HG03039 (cell line): ENCODE data around the gene EXOC4.
"Not testable (repeated sequence)": the region's sequence is repeated elsewhere in the genome, so short reads cannot be mapped to it uniquely, and the experiment has no call there.

Experiments
- ATAC-seq: cut with Tn5 transposase; IDR thresholded peaks from one replicate; pipeline ENCODE4 v1.9.1; 2021; ENCODE audit warnings: mild to moderate bottlenecking, moderate library complexity; ENCODE audit not compliant: unreplicated experiment

Gene EXOC4

DNA sequence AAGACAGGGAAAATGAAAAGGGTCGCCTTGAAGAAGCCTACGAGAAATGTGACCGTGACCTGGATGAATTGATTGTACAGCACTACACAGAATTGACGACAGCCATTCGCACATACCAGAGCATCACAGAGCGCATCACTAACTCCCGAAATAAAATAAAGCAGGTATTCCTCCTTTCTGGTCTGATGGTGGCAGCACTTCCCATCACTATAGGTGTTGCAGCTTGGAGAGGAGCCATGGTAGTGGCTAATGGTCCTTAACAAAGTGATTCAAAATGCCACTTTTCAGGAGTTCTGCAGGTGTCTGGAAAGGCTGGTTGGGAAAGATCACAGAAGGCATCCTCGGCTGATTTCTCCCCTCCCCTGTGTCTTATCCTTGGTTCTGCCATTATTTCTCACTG is 22.1 kb downstream of the EXOC4 start:
- no peak for ATAC-seq

DNA sequence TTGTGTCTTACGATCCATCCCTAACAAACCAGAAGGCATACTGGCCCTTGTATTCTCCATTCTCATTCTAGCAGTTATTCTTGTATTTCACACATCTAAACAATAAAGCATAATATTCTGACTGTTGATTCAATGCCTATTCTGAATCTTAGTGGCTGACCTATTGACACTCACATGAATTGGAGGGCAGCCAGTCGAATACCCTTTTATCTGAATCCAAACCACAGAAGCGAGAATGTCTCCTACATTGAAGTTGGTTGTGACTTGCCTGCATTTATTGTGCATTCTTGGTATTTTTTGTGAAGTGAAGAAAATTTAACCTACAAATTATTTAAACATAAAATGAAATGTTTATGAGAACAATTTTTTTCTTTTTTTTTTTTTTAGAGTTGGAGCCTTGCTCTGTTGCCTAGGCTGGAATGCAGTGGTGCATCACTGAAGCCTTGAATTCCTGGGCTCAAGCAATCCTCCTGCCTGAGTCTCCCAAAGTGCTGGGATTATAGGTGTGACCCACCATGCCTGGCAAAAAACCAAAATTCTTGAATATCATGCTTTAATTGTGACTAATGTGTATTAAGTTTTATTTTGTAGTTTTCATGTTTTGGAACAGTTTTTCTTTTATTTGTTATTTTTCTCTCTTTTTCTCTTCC is 22.7 kb downstream of the EXOC4 start:
- no peak for ATAC-seq

- not testable (repeated sequence) for ATAC-seq
Measured at GRCh38 chr7:133278975-133279374, 26.1 kb downstream of the EXOC4 start.

DNA sequence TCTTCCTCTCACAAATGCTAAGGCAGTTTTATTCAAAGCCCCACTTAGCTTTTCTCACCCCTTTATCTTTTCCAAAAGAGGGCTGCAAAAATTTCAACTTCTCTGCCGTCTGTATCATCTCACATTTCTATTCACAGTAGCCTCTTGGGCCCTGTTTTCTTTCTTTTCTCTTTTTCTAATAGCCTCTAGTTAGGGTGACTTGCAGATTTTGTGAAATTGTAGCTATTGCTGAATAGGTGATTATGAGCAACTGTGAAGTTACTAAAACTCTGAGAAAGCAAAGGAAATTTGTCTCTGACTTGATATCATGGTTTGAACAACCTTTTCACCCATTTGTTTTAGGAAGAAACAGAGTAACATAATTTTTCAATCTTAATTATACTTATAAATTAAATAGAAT is 29.2 kb downstream of the EXOC4 start:
- ATAC-seq = no peak

DNA sequence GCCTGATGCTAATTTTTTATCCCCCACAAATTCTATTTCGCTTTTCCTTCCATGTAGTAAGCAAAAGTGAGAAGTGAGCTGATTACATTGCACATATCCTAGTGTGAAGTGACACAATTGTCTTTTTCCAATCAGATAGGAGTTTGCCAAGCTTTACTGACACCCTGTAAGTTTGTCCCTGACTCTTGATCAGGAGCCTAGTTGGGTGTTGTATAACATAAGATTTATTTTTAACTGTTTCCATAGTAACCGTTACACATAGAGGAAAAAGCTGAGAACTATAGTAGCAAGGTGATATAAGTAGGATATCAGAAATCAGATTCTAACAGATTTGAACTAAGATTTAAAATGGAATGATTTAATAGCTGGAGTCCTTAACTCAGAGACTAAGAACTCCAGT is 31.2 kb downstream of the EXOC4 start:
- no peak for ATAC-seq

DNA sequence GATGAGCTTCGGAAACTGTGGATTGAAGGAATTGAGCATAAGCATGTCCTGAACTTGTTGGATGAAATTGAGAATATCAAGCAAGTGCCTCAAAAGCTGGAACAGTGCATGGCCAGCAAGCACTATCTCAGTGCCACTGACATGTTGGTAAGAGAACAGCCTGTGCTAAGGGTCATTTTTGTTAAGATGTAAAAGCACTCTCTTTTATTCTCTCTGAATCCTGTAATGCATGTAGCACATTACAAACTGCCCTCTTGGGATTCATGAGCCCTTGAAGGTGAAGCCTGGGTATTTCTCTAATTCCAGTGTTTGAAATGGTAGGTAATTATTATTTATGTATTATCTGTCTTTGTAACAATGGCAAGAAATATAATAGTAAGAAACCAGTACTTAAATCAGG is 36.1 kb downstream of the EXOC4 start:
- no peak for ATAC-seq

DNA sequence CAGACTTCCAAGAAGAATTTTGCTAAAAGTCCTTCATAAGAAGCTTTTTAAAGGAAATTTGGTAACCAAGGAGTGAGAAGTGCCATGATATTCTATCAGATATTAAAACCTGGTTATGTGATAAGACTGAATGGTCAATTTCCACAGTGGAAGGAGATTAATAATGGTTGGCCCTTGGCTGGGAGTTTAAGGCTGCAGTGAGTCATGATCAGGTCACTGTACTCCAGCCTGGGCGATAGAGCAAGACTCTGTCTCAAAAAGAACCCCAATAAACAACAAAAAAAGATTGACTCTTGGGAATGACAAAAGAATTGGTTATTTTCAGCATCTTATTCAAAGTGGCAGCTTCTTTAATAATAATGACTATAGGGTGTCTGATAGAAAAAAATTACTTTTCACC is 37.2 kb downstream of the EXOC4 start:
- no peak for ATAC-seq

- no peak for ATAC-seq
Measured at GRCh38 chr7:133290676-133291333, 37.9 kb downstream of the EXOC4 start.

GRCh38 chr7:133292631-133293030 is 39.8 kb downstream of the EXOC4 start:
- ATAC-seq = no peak

DNA sequence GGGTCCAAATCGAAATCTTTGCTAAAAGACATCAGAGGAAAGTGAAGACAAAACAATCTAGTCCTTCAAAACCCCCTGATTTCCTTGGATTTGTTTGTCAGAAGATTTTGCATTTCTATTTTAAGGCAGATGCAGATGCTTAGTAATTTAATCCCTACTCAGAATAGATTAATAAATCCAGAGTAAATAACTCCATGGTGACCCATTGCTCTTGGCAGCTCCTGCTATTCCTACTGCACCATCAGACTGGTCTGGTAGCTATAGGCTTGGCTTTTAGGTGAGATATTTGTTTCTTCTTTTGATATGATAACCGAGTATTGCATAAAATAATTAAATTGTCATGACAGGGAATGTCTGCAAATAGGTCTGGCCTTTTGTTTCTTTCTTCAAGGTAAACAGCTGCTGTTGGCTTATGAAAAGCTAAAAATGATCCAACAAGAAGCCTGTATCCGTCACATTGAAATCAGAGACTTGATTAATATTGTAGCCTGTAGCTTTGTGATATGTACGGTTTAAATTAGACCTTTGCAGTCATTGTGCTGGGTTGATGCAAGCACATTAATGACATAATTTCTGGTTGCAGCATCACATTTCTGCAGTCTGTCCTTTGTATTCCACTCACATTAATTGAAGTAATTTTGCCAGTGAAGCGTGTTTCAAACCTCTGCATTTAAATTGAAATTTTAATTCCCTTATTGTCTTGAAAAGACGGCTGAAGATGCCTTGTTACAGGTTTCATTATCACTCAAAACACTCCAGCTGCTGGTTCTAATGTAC is 40.7 kb downstream of the EXOC4 start:
- no peak for ATAC-seq

DNA sequence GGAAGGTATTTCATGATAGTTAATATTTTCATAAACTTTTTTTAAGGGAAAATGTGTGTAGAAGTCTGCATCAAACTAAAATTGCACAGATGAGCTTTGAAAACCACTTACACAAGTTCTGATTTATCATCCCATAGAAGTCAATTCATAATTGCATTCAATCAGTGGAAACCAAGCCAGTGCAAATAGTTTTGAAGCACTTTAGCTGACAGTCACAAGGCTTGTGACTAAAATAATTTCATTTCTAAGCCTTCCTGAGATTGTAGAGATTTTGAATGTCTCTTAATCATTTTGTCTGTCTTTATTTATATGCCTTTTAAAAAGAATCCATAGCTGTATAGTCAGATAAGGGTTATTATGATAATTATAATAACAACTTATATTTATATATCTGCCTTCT is 41.4 kb downstream of the EXOC4 start:
- ATAC-seq = no peak

GRCh38 chr7:133295484-133295883 is 42.6 kb downstream of the EXOC4 start:
- no peak for ATAC-seq

DNA sequence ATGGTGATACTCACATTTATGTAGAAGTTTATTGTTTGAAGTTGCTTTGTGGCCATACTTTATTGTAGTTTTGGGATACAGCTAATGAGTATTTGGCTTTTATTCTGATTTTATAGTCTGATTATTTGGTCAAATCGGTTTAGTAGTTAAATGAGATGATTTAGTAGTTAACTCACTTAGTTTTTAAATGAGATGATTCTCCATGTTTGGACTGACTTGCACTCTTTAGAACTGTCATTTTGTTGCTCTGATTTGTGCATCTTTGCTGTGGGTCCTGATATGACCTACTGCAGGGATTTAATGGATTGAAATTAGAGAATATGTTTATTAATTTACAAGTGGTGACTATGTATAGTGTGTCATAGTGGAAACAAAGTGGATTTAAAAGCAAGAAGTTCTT is 44.2 kb downstream of the EXOC4 start:
- ATAC-seq = no peak

- ATAC-seq = no peak
Measured at GRCh38 chr7:133298080-133298479, 45.2 kb downstream of the EXOC4 start.

DNA sequence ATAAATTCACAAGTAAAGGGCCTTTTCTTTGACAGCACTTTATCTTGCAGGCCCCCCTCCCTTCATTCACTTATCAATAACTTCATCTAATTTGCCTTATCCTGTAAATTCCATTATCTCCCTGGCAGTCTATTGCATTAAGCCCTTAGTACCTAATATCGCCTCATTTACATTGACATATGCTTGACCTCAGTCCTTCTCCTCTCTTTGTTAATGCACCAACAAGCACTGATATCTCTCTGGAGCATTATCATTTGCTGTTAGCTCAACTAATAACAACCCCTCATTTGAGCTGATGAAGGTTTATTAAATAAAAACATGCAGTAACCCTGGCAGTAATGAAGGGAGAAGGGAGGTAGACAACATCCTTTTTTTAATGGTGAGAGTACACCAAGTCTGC is 46.8 kb downstream of the EXOC4 start:
- ATAC-seq = no peak

DNA sequence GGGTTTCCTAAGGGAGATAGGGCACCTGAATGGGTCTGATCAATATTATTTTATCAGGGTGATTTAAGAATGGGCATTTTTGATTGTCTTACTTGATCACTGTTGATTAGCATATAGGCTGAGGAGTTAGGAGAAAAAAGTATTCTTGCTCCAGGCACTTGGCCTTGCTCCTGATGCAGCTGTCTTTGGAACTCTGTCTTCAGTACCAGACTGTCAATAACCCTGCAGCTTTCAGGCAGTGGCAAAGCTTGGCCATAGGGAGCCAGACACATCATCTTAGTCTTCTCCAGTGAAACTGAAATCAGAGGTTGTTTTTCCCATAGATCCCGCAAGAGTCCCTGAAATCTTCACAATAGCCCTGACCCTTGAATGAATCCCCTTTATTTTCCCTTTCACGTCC is 47.2 kb downstream of the EXOC4 start:
- no peak for ATAC-seq

DNA sequence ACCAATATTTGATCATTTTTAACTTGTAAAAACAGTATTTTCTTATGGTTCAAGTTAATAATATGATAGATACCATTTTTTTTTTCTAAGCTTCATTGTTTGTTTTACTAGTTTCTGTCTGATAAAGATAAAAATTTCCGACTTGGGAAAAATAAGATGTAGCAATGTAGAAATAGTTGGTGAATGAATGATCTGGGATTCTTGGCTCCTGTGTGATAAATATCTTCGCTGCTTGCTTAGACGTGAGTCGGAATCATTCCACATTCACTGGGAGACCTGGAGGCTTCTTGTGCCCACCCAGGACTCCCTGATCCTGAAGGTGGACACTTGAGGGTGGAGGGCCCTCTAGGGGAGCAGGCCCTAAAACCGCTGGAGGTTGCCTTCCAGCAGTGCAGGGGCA is 47.9 kb downstream of the EXOC4 start:
- no peak for ATAC-seq

DNA sequence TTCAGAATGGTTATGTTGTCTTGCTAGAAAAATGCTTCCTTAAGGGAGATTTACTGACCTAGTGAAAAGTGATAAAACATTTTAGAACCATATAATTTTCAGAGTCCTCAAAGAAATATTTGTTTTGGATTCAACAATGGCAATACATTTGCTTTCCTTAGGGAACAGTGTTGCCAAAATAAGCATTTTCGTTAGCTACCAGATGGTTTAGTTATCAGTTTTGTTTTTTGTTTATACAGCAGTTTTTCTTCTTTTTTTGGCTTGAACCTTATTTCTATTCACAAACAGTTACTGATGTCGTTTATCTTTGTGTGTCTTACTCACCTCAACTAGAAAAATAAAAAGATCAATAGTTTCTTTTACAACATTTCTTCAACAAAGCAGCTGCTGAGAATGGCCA is 48.6 kb downstream of the EXOC4 start:
- no peak for ATAC-seq

DNA sequence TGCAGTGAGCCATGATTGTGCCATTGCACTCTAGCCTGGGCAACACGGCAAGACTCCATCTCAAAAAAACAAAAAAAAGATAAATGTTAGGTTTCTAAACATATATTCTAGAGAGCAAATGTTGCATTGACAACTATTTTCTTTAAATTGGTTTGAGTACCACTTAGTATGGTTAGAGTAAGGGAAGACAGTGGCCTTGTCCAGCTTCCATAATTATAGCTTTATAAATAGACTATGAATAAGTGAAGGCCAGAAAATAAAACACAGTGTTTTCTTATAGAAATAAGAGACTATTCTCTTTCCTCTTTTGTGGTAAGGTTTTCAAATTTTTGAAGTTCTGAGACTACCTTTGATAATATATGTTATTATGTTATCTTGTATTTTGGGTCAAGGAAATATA is 50.5 kb downstream of the EXOC4 start:
- no peak for ATAC-seq

DNA sequence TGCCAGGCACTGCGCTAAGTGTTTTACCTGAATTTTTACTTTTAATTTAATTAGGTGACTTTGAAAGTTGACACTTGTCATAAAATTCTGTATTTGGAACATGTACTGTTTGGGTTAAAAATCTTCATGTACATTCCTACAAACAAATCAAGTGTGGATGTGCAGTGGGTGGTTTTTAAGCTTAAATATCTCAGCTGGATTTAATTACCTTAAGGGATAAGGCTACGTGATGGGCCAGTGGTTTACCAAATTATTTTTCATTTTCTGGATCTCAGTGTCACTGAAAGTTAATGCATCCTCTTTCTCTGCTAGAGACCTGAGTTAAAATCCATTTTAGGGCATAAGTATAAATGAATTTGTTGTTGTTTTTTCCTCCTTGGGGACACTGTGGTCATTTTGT is 51.1 kb downstream of the EXOC4 start:
- no peak for ATAC-seq

DNA sequence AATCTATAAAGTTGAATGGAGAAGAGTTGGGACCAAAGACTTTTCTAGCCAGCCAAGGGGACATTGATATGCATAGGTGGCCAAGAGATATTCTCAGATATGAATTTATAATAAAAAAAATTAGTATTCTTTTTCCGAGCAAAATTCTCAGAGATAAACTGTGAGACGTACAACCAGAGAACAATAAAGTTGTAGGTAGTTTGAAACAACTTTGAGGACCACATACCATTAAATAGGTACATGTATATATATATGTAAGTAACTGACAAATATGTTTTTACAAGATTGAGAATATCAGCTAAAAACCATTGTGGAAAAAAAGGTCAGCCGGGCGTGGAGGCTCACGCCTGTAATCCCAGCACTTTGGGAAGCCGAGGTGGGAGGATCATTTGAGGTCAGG is 56.5 kb downstream of the EXOC4 start:
- no peak for ATAC-seq

GRCh38 chr7:133310232-133310862 is 57.5 kb downstream of the EXOC4 start:
- no peak for ATAC-seq
